ENCODE data around the gene VSTM1. TPM values are rescaled to one million over a fixed set of nuclear protein-coding genes. Genes with fewer than 3 reads are reported as not detected.

The VSTM1 gene
- total RNA-seq, 4 donors from 2014 or later = 0.33 TPM; not detected in 3

DNA sequence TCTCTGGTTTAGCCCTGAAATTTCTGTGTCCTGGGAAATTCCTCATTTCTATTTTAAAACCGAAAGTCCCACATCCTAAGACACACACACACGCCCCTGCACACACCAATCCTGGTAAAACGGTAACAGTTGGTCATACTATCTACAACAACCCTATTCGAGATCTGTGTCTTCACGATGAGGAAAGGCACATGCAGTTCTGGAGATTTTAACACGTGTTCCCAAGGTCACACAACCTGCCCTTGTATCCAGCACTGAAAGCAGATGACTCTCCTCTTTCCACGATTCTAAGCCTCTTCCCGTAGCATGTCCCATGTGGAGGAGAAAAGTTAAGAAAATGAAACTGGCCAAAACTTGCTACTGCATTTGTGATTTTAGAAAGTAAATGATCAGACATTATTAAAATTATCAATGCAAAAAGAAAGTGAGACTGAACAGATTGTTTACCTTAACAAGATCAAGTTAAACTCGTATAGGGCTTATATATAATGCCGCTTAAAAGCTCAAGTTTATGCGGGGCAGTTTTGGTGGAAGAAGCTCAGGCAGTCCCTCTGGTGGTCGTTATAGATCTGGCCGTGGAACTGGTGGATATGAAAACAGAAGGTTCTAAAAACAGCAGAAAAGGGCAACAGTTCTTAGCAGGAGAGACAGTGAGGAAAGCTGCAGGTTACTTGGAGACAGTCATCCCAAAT is 32.7 kb downstream of the VSTM1 start:
- H3K27me3 ChIP-seq = peaks cover 0 to 83% (median 0%) of the 10 kb centered on the region in 4 donors

DNA sequence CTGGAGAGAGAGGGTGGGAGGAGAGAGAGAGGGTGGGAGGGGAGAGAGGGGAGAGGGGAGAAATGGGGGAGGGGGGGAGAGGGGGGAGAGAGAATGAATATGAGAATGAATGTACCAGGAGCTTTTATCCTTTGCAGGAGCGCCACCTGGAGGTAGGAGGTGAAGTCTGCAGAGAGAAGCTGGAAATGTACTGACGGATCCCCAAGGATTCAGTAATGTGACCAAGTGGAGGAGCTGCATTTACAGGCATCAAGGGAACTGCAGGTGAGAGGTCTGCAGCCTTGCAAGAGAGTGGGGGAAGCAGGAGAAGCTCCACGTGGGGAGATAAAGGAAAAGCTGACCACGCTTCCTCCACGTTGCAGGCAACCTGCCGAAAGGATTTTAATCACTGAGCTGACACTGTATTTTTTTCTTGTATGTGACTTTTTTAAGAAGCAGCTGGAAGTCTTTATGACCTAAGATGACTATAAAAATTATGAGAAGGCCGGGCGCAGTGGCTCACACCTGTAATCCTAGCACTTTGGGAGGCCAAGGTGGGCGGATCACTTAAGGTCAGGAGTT is 33.7 kb downstream of the VSTM1 start:
- Histone ChIP-seq H3K4me3 (no peak overlapping the region), H3K27me3 (peaks cover 0 to 78% (median under 1%) of the 10 kb centered on the region in 4 donors), H3K27ac (replicated peaks in 1 of 4) (no peak overlapping the region), H3K4me1 (no peaks in the 10 kb centered on the region), H3K9me3 (no peaks in the 10 kb centered on the region), H3K36me3 (no peaks in the 10 kb centered on the region)
- intact Hi-C loops (cut with DNase I) = no loop called here
- DNase-seq (ENCODE audit: extremely low spot score) = no peak
- TF ChIP-seq EP300 (IDR thresholded peaks at IDR 0.05) (no peak), POLR2AphosphoS5 (IDR thresholded peaks at IDR 0.05) (no peak), POLR2A (IDR thresholded peaks at IDR 0.05; ENCODE audit: low read depth) (no peak)
- TF ChIP-seq, protein P1, sequence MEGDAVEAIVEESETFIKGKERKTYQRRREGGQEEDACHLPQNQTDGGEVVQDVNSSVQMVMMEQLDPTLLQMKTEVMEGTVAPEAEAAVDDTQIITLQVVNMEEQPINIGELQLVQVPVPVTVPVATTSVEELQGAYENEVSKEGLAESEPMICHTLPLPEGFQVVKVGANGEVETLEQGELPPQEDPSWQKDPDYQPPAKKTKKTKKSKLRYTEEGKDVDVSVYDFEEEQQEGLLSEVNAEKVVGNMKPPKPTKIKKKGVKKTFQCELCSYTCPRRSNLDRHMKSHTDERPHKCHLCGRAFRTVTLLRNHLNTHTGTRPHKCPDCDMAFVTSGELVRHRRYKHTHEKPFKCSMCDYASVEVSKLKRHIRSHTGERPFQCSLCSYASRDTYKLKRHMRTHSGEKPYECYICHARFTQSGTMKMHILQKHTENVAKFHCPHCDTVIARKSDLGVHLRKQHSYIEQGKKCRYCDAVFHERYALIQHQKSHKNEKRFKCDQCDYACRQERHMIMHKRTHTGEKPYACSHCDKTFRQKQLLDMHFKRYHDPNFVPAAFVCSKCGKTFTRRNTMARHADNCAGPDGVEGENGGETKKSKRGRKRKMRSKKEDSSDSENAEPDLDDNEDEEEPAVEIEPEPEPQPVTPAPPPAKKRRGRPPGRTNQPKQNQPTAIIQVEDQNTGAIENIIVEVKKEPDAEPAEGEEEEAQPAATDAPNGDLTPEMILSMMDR (IDR thresholded peaks at IDR 0.05) = peak in 2 of 3 experiments; percentile 47 to 59
- 36% methylated on average over 9 of the region's 9 CpGs for whole genome bisulfite sequencing

More for the DNA sequence above, 32.7 kb downstream of the VSTM1 start:
- 44% methylated on average over 13 of the region's 13 CpGs for WGBS
- Histone ChIP-seq H3K4me1 (no peaks in the 10 kb centered on the region), H3K9me3 (no peaks in the 10 kb centered on the region), H3K36me3 (no peaks in the 10 kb centered on the region), H3K4me3 (no peak overlapping the region), H3K27ac (replicated peaks in 1 of 4) (no peak overlapping the region)
- intact Hi-C loops (cut with DNase I) = no loop called here
- DNase-seq (ENCODE audit: extremely low spot score) = no peak
- TF ChIP-seq POLR2AphosphoS5 (IDR thresholded peaks at IDR 0.05) = no peak
- TF ChIP-seq, protein P1 (IDR thresholded peaks at IDR 0.05) = peak in 1 of 3 experiments; percentile 16

DNA sequence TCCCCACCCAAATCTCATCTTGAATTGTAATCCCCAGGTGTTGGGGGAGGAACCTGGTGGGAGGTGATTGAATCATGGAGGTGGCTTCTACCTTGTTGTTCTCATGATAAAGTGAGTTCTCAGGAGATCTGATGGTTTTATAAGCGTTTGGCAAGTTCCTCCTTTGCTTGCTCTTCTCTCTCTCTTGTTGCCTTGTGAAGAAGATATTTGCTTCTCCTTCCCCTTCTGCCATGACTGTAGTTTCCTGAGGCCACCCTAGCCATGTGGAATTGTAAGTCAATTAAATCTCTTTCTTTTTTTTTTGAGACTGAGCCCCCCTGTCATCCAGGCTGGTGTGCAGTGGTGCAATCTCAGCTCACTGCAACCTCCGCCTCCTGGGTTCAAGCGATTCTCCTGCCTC is 34.4 kb downstream of the VSTM1 start:
- TF ChIP-seq POLR2A (IDR thresholded peaks at IDR 0.05; ENCODE audit: low read depth) = no peak
- TF ChIP-seq POLR2AphosphoS5 (IDR thresholded peaks at IDR 0.05) = no peak
- no peak for TF ChIP-seq EP300 (IDR thresholded peaks at IDR 0.05)
- TF ChIP-seq, protein P1 (IDR thresholded peaks at IDR 0.05) = no peak
- intact Hi-C loops (cut with DNase I) = no loop called here
- no peaks in the 10 kb centered on the region for H3K36me3 ChIP-seq
- peaks cover 0 to 5% (median 0%) of the 10 kb centered on the region in 4 donors for H3K9me3 ChIP-seq
- no peak overlapping the region for H3K4me3 ChIP-seq
- 80% methylated on average over 3 of the region's 3 CpGs for WGBS
- H3K4me1 ChIP-seq = no peaks in the 10 kb centered on the region
- H3K27ac ChIP-seq (replicated peaks in 1 of 4) = no peak overlapping the region
- no peak for DNase-seq (ENCODE audit: extremely low spot score)
- peaks cover 0 to 79% (median 3%) of the 10 kb centered on the region in 4 donors for H3K27me3 ChIP-seq

DNA sequence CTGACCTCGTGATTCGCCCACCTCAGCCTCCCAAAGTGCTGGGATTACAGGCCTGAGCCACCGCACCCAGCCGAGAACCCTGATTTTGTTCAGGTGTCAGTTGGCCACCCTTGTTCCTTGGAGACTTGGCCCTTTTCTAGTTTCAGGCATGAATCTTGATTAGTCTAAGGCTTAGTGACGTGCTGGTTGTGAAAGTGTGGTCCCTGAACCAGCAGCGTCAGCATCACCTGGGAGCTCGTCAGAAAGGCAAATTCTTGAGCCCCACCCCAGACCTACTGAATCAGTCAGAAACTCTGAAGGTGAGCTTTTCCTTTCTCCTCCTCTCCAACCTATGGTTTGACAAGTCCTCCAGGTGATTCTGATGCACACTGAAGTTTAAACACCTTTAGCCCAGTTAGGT is 37.0 kb downstream of the VSTM1 start:
- H3K27me3 ChIP-seq = peaks cover 0 to 85% (median 5%) of the 10 kb centered on the region in 4 donors
- H3K27ac ChIP-seq (replicated peaks in 1 of 4) = no peak overlapping the region
- peaks cover 0 to 8% (median 7%) of the 10 kb centered on the region in 4 donors for H3K4me1 ChIP-seq
- intact Hi-C loops (cut with DNase I) = no loop called here
- no peak for TF ChIP-seq POLR2A (IDR thresholded peaks at IDR 0.05; ENCODE audit: low read depth)
- TF ChIP-seq EP300 (IDR thresholded peaks at IDR 0.05) = no peak
- no peak for TF ChIP-seq POLR2AphosphoS5 (IDR thresholded peaks at IDR 0.05)
- TF ChIP-seq, protein P1 (IDR thresholded peaks at IDR 0.05) = no peak
- no peaks in the 10 kb centered on the region for H3K36me3 ChIP-seq
- no peak overlapping the region for H3K4me3 ChIP-seq
- DNase-seq (ENCODE audit: extremely low spot score) = no peak
- peaks cover 0 to 5% (median 0%) of the 10 kb centered on the region in 4 donors for H3K9me3 ChIP-seq
- 69% methylated on average over 7 of the region's 7 CpGs for WGBS

Data from esophagus muscularis mucosa (tissue), 4 donors.